Activated T-cell treated with anti-CD3 and anti-CD28 coated beads for 1 hour (primary cell): Measurements from ENCODE around the gene MAP3K12.
"Not testable (repeated sequence)": the region's sequence is repeated elsewhere in the genome, so short reads cannot be mapped to it uniquely, and the experiment has no call there.

Experiments used
- DNase-seq: peaks from one replicate; pipeline ENCODE4 v3.0.0-alpha.2; 2020; ENCODE audit warnings: low read depth

MAP3K12 gene, protein sequence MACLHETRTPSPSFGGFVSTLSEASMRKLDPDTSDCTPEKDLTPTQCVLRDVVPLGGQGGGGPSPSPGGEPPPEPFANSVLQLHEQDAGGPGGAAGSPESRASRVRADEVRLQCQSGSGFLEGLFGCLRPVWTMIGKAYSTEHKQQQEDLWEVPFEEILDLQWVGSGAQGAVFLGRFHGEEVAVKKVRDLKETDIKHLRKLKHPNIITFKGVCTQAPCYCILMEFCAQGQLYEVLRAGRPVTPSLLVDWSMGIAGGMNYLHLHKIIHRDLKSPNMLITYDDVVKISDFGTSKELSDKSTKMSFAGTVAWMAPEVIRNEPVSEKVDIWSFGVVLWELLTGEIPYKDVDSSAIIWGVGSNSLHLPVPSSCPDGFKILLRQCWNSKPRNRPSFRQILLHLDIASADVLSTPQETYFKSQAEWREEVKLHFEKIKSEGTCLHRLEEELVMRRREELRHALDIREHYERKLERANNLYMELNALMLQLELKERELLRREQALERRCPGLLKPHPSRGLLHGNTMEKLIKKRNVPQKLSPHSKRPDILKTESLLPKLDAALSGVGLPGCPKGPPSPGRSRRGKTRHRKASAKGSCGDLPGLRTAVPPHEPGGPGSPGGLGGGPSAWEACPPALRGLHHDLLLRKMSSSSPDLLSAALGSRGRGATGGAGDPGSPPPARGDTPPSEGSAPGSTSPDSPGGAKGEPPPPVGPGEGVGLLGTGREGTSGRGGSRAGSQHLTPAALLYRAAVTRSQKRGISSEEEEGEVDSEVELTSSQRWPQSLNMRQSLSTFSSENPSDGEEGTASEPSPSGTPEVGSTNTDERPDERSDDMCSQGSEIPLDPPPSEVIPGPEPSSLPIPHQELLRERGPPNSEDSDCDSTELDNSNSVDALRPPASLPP

DNA sequence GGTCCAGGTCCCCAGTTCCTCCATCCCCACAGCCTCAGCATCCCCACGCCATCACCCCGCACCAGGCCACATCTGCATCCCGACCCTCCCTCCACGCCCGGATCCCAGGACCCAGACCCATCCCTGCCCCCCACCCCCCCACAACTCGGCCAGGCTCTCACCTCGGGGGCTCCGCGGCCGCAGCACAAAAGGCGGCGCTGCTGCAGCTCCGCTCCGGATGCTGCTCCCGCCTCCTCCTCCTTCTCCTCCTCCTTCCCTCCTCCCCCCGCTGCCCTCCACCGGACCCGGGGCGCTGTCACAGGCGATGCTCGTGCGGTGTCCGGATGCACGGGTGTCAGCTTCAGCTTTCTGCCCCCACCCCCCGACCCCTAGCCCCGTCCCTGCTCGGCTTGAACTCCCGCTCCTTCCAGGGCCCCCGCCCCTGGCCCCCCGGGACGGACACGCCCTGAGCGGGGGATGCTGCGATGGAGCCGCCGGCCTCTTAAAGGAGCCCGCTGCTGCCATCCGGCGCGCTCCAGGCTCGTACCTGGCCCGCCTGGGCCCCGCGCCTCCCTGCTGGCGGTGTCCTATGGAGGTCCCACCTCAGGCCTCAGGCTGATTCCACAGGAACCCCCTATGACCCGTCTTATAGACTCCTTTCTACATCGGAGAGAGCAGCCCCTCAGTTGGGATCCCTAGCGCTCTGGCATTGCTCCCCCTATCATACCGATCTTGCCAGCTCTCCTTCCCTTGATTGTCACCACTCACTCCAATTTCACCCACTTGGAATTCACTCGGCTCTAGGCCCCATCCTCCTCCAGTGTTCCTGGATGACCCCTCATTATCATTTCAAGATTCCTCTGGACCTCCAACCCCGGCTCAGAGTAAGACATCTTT is at the start of gene MAP3K12:
MAP3K12 (minus strand) TSS at position 193 of the 876 bp plus-strand sequence. CDS start 12,067 bp downstream, outside the sequence.
- peak; percentile 41 for DNase-seq

DNA sequence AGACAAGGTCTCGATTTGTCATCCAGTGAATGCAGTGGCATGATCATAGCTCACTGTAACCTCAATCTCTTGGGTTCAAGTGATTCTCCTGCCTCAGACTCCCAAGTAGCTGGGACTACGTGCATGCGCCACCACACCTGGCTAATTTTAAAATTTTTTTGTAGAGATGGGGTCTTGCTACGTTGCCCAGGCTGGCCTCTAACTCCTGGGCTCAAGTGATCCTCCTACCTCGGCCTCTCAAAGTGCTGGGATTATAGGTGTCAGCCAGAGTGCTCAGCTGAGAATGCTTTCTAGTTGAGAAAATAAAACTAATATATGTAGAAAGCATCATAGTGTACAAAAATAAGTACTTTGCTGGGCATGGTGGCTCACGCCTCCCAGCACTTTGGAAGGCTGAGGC is 49.1 kb upstream of the MAP3K12 start:
- not testable (repeated sequence) for DNase-seq

DNA sequence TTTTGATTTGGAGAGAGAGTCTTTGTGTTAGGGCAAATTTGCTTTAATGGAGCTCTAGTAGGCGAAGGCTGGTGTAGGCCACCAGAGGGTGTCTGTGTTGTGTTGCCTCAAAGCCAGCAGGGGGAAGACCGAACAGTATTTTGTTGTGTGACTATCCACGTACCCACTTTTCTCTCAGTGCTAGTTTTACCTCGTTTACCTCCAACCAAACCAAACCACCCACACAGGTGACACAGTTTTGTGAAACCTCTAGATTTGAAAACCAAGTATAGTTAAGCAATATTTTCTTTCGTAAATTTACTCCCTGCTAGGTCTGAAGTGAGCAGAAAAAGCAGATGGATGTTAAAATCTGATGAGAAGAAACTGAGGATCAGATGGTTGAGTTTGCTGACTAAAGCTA is 44.3 kb upstream of the MAP3K12 start:
- DNase-seq: peak; percentile 12

DNA sequence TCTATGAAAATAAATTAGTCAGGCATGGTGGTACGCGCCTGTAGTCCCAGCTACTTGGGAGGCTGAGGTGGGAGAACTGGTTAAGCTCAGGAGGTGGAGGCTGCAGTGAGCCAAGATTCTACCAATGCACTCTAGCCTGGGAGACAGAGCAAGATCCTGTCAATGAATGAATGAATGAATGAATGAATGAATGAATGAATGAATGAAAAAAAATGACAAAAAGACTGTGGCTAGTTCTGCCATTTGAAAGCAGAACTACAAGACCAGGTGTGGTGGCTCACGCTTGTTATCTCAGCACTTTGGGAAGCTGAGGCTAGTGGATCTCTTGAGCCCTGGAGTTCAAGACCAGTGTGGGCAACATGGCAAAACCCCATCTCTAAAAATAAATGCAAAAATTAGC is 40.3 kb upstream of the MAP3K12 start:
- DNase-seq: no peak

- no peak for DNase-seq
These were observed 39.0 kb upstream of the MAP3K12 start for GRCh38 chr12:53538209-53538689.

DNA sequence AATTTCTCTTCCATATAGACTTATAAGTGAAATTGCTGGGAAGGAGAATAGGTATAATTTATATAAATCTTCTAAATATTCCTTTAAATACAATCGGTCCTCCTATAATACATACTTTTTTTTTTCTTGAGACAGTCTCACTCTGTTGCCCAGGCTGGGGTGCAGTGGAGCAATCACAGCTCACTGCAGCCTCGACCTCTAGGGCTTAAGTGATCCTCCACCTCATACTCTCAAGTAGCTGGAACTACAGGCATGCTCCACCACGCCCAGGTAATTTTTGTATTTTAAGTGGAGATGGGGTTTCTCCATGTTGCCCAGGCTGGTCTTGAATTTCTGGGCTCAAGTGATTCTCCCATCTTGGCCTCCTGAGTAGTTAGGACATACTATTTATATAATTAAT is 37.7 kb upstream of the MAP3K12 start:
- DNase-seq: no peak

DNA sequence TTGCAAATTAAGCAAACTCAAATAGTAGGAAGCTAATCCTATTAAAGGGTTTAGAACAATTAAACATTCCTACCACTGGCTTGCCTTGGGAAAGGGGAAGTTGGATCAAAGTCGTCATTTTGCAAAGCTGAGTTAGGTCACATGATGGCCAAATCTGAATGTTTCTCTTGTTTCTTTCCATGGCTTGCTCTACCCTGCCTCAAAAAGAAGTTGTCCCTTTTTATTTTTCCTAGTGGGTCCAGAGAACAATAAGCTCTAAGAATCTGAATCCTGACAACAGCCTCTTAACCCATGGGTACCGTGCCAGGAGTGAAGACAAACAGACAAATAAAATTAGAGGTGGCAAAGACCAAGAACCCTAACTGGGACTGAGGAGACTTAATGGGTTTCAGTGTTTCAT is 34.2 kb upstream of the MAP3K12 start:
- no peak for DNase-seq

- DNase-seq: no peak
These were observed 33.5 kb upstream of the MAP3K12 start for GRCh38 chr12:53532524-53533445.

GRCh38 chr12:53532021-53532420 is 32.8 kb upstream of the MAP3K12 start:
- DNase-seq: no peak

DNA sequence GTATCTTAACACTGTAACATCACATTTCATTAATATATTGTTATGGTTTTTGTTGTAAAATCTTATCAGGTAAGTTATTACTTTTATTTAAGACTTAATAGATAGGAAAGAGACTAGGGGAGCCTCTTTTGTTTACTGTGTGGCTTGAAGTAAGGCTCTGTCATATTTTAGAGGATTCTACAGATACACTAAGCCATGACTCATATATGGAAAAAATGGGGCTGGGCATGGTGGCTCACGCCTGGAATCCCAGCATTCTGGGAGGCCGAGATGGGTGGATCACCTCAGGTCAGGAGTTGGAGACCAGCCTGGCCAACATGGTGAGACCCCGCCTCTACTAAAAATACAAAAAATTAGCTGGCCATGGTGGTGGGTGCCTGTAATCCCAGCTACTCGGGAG is 31.7 kb upstream of the MAP3K12 start:
- no peak for DNase-seq

GRCh38 chr12:53530061-53530460 is 30.8 kb upstream of the MAP3K12 start:
- no peak for DNase-seq

GRCh38 chr12:53524476-53524875 is 25.2 kb upstream of the MAP3K12 start:
- no peak for DNase-seq

- no peak for DNase-seq
These were observed 23.9 kb upstream of the MAP3K12 start for GRCh38 chr12:53523131-53523530.

- DNase-seq: no peak
These were observed 19.1 kb upstream of the MAP3K12 start for GRCh38 chr12:53518381-53518780.

DNA sequence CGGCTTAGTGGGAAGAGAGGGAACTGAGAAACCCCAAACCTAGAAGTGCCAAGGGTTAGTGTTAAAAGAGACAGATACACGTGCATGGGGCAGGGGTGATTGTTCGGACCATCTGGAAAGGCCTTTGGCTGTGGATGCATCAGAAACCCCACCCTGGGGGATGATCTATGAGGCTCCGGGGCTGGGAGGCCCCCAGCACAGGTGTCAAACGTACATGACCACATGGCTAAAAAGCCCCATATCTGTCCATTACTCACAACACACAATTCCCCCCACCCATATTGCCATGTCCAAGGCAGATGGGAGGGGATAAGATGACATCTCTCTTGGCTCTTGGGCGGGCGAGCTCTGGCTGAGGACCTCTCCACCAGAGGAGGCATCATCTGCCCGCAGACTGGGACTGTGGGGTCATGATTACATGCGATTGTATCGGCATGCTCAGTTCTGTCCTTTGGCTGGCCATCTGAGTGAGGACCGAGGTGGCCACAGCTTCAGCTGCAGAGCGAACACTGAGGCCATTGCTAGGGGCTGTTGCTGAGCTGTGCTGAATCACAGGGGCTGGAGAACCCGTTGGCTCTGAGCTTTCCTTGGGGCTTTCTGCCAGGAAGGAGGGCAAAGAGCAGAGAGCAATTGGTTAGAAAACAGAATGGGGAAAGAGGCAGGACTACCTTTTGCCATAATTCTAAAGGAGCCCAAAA is 17.6 kb upstream of the MAP3K12 start:
- no peak for DNase-seq

- DNase-seq: no peak
These were observed 16.0 kb upstream of the MAP3K12 start for GRCh38 chr12:53515291-53515680.

- no peak for DNase-seq
These were observed 15.5 kb upstream of the MAP3K12 start for GRCh38 chr12:53514628-53515290.

- no peak for DNase-seq
These were observed 14.6 kb upstream of the MAP3K12 start for GRCh38 chr12:53513712-53514410.
